ELF-1 (cell line): ENCODE measurements around the gene SCUBE2.

ENCODE experiments used
- DNase-seq: peaks from one replicate; pipeline ENCODE4 v3.0.0-alpha.2; 2016; ENCODE audit warnings: low read depth, low spot score

Gene SCUBE2

GRCh38 chr11:9091044-9091922 lies at the start of gene SCUBE2:
Gene SCUBE2, minus strand, starts transcription at chr11:9091599. Its CDS starts 71 bp downstream, at chr11:9091528.
- no peak for DNase-seq

- no peak for DNase-seq
These were observed 49.8 kb upstream of the SCUBE2 start for GRCh38 chr11:9141186-9141585.

- no peak for DNase-seq
These were observed 48.4 kb upstream of the SCUBE2 start for GRCh38 chr11:9139628-9140357.

GRCh38 chr11:9138612-9139579 lies 47.5 kb upstream of the SCUBE2 start:
- DNase-seq, result no peak

GRCh38 chr11:9138133-9138453 lies 46.7 kb upstream of the SCUBE2 start:
- DNase-seq, result no peak

- DNase-seq, result peak; percentile 93
These were observed 46.1 kb upstream of the SCUBE2 start for GRCh38 chr11:9137293-9138132.

- no peak for DNase-seq
These were observed 45.3 kb upstream of the SCUBE2 start for GRCh38 chr11:9136741-9137140.

- DNase-seq, result no peak
These were observed 42.6 kb upstream of the SCUBE2 start for GRCh38 chr11:9133956-9134355.

GRCh38 chr11:9132203-9132878 lies 40.9 kb upstream of the SCUBE2 start:
- no peak for DNase-seq

GRCh38 chr11:9130297-9130696 lies 38.9 kb upstream of the SCUBE2 start:
- no peak for DNase-seq

- DNase-seq, result no peak
These were observed 35.2 kb upstream of the SCUBE2 start for GRCh38 chr11:9126636-9127035.

- no peak for DNase-seq
These were observed 33.9 kb upstream of the SCUBE2 start for GRCh38 chr11:9125185-9125886.

- DNase-seq, result no peak
These were observed 32.4 kb upstream of the SCUBE2 start for GRCh38 chr11:9123595-9124304.

- DNase-seq, result no peak
These were observed 30.0 kb upstream of the SCUBE2 start for GRCh38 chr11:9121469-9121796.

GRCh38 chr11:9120664-9121468 lies 29.5 kb upstream of the SCUBE2 start:
- DNase-seq, result peak; percentile 80

GRCh38 chr11:9118277-9118676 lies 26.9 kb upstream of the SCUBE2 start:
- DNase-seq, result no peak

- no peak for DNase-seq
These were observed 20.7 kb upstream of the SCUBE2 start for GRCh38 chr11:9112075-9112474.
